Ovary (tissue), 3 donors: ENCODE data around the gene WNT7A.

Source experiments
- EP300 ChIP-seq: sonication (generic); formaldehyde crosslinking; IDR thresholded peaks from one replicate; pipeline ENCODE4 v1.6.1; 2017; ENCODE audit warnings: antibody characterized with exemption
- TF ChIP-seq, protein P1 (sequence below), 3 donors: fragments of 450-650 bp in 2 of 3; fragments of 200-600 bp in 1 of 3; IDR thresholded peaks; one replicate each; pipeline versions ENCODE4 v1.5.1 to v1.8.0; 2016 to 2022; ENCODE audit warnings: antibody characterized with exemption in 3 of 3, mild to moderate bottlenecking in 1 of 3
- donor health status: DM: no; HTN: no; CAD: no.

DNA sequence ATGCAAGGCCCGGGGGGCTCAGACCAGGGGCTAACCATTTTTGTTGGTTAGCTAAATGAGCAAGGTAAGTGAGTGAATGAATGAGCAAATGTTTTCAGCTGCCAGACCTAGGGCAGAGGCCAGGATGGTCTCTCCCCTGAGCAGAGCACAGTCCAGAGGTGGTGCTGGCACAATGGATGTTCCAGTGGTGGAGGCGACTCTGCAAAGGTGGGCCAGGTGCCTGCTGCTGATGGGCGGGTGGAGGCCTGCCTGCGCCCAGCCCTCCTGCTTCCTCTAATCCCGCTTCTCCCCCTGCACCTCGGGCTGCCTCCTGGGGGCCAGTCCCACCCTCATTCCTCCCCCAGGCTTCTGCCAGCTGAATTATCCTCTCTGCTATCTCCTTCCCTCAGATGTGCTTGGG, 112.8 kb downstream of the WNT7A start:
- TF ChIP-seq, protein P1, sequence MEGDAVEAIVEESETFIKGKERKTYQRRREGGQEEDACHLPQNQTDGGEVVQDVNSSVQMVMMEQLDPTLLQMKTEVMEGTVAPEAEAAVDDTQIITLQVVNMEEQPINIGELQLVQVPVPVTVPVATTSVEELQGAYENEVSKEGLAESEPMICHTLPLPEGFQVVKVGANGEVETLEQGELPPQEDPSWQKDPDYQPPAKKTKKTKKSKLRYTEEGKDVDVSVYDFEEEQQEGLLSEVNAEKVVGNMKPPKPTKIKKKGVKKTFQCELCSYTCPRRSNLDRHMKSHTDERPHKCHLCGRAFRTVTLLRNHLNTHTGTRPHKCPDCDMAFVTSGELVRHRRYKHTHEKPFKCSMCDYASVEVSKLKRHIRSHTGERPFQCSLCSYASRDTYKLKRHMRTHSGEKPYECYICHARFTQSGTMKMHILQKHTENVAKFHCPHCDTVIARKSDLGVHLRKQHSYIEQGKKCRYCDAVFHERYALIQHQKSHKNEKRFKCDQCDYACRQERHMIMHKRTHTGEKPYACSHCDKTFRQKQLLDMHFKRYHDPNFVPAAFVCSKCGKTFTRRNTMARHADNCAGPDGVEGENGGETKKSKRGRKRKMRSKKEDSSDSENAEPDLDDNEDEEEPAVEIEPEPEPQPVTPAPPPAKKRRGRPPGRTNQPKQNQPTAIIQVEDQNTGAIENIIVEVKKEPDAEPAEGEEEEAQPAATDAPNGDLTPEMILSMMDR (IDR thresholded peaks at IDR 0.05) = no peak
- no peak for TF ChIP-seq EP300
